ENCODE data around the gene WWC1.

Gene WWC1

DNA sequence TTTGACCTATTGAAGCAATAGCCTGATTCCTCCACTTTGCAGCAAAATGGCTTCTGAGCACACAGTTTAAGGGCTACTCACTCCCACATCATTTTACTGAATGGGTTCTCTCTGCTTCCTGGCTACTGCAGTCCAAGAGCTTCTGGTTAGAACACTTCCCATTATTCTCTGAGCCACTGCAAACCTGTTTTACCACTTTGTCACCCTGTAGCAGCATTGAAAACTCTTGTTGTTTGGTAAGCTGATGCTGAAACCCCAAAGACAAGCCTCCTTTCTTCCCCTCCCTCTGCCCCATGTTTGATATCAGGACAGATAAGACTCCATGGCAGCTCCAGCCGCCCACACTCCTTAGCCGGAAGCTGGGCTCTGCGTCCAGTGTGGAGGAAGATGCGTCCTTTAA lies 110.4 kb downstream of the WWC1 start:
- H3K27ac ChIP-seq = peak overlapping the region; percentile 38
- TF ChIP-seq, protein P1, sequence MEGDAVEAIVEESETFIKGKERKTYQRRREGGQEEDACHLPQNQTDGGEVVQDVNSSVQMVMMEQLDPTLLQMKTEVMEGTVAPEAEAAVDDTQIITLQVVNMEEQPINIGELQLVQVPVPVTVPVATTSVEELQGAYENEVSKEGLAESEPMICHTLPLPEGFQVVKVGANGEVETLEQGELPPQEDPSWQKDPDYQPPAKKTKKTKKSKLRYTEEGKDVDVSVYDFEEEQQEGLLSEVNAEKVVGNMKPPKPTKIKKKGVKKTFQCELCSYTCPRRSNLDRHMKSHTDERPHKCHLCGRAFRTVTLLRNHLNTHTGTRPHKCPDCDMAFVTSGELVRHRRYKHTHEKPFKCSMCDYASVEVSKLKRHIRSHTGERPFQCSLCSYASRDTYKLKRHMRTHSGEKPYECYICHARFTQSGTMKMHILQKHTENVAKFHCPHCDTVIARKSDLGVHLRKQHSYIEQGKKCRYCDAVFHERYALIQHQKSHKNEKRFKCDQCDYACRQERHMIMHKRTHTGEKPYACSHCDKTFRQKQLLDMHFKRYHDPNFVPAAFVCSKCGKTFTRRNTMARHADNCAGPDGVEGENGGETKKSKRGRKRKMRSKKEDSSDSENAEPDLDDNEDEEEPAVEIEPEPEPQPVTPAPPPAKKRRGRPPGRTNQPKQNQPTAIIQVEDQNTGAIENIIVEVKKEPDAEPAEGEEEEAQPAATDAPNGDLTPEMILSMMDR (conservative IDR thresholded peaks at IDR 0.05) = no peak

GRCh38 chr5:168404365-168404764 lies 112.9 kb downstream of the WWC1 start:
- H3K27ac ChIP-seq = no peak overlapping the region
- TF ChIP-seq, protein P1 (conservative IDR thresholded peaks at IDR 0.05) = no peak

DNA sequence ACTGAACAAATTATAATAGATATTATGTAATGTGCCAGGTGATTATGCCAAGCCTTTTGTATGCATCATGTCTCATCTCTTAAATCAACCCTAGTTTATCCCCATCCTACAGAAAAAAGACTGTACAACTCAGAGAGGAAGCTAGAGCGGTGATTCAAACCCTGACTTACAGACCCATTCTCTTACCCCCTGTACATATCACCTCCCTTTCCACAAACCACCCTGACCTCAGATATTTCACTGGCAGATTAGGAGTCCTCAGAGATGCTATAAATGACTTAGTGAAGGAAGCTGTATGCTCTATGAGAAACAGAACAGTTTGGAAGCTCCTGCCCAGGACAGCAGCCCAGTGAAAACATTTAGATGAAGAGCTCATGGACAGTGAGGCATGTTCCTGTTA lies 115.8 kb downstream of the WWC1 start:
- H3K27ac ChIP-seq = no peak overlapping the region
- TF ChIP-seq, protein P1 (conservative IDR thresholded peaks at IDR 0.05) = no peak

GRCh38 chr5:168408561-168409305 lies 117.3 kb downstream of the WWC1 start:
- TF ChIP-seq, protein P1 (conservative IDR thresholded peaks at IDR 0.05) = no peak
- no peak overlapping the region for H3K27ac ChIP-seq

DNA sequence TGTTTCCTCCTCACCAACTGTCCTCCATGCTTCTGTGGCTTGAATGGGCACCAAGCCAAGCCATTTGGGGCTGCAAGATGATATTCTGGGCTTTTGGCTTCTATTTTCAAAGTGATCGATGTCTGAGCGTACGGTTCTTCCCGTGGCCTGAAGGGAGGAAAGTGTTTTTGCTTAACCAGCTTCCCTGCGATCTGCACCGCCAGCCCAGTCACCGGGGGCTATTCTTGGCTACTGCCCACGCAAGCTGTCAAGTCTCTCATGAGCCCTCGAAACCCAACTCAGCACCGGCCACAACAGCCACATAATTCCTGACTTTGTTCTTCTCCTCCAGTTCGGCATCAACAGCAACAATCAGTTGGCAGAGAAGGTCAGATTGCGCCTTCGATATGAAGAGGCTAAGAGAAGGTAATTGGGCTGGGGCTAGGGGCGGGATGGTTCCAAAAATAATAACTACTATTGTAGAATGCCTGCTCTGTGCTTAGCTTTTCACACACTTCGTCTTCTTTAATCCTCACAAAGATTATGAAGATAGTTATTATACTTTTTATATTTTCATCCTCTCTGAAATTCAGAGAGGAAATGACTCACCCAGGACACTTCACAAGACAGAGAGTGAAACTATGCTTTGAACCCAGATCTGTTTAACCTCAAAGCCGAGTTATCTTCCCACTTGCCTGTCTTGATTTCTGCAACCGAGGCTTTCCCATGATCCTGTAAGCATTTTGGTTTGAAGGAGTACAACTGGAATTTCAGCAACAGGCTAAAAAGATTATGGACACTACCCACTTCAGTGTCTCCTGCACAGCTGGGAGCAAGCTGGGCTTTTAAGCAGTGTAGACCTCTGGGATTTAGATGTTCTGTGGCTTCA lies 118.4 kb downstream of the WWC1 start:
- no peak overlapping the region for H3K27ac ChIP-seq
- TF ChIP-seq, protein P1 (conservative IDR thresholded peaks at IDR 0.05) = no peak

DNA sequence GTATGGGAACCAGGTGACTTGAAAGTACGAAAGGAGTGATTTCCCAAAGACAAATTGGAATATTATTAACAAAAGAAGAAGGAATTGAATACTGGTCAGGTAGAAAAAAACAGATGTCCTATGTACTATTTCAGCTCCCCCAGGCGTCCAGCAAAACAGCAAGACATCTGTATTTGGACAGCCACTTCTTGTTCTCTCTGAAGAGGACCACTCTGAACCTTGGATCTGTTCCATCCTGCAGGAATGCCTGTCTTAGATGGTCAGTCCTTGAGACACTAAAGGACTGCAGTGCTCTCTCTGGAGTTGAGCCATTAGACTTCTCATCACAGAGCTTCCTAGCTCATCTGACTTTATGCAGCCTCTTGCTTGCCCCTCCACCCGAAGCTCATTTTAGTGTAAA lies 120.4 kb downstream of the WWC1 start:
- TF ChIP-seq, protein P1 (conservative IDR thresholded peaks at IDR 0.05) = no peak
- H3K27ac ChIP-seq = no peak overlapping the region

DNA sequence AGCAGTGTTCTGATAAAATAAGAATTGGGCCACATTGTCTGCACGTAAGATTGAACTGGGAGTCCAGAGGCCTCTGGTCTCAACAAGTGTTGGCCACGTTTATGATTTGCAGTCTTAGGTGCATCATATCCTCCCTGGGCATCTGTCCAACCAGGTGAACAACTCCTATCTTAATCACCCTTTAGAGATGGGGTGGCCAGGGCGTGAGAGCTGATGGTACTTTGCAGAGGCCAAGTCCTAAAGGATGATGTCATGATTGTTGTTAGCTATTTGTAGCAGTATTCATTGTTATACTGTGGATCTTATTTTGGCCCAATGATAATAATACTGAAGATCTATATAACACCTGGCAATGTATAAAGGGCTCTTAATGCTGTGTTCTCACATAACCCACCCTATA lies 121.6 kb downstream of the WWC1 start:
- no peak overlapping the region for H3K27ac ChIP-seq
- TF ChIP-seq, protein P1 (conservative IDR thresholded peaks at IDR 0.05) = no peak
